IPS-NIHi7 (cell line): ENCODE results near the gene PLGRKT.
"Not testable (repeated sequence)": the region's sequence is repeated elsewhere in the genome, so short reads cannot be mapped to it uniquely, and the experiment has no call there.

Source experiments
- DNase-seq: peaks from one replicate; pipeline ENCODE4 v3.0.0; 2012; ENCODE audit warnings: mixed read lengths; ENCODE audit errors: extremely low spot score

PLGRKT gene

DNA sequence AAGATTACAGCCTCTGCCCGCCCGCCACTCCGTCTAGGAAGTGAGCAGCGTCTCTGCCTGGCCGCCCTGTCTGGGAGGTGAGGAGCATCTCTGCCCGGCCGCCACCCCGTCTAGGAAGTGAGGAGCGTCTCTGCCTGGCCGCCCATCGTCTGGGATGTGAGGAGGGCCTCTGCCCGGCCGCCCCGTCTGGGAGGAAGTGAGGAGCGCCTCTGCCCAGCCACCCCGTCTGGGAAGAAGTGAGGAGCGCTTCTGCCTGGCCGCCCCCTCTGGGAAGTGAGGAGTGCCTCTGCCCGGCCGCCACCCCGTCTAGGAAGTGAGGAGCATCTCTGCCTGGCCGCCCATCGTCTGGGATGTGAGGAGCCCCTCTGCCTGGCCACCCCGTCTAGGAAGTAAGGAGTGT is 4.8 kb downstream of the PLGRKT start:
- not testable (repeated sequence) for DNase-seq

DNA sequence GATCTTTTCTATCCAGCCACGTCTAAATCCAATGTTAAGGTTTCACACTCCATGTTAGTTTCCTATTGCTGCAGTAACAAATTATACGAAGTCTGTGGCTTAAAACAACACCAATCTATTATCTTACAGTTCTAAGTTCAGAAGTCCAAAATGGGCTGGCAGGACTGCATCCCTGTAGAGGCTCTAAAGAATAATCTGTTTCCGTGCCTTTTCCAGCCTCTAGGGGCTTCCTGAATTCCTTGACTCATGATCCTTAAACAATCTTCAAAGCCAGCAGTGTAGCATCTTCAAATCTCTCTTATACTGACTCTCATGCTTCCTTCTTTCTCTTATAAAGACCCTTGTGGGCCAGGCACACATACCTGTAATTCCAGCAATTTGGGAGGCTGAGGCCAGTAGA is 6.8 kb downstream of the PLGRKT start:
- no peak for DNase-seq

- no peak for DNase-seq
Observed at GRCh38 chr9:5429873-5430564, 7.7 kb downstream of the PLGRKT start.

- no peak for DNase-seq
Observed at GRCh38 chr9:5428794-5429528, 8.8 kb downstream of the PLGRKT start.

GRCh38 chr9:5428172-5428571 is 9.6 kb downstream of the PLGRKT start:
- no peak for DNase-seq

DNA sequence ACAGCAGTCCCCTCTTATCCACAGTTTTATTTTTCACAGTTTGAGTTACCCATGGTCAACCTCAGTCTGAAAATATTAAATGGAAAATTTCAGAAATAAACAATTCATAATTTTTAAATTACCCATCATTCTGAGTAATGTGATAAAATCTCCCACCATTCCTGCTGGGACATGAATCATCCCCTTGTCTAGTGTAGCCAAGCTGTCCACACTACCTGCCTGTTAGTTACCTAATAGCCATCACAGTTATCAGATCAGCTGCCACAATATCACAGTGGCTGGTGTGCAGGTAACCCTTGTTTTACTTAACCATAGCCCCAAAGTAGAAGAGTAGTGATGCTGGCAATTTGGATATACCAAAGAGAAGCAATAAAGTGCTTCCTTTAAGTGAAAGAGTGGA is 10.7 kb downstream of the PLGRKT start:
- no peak for DNase-seq

DNA sequence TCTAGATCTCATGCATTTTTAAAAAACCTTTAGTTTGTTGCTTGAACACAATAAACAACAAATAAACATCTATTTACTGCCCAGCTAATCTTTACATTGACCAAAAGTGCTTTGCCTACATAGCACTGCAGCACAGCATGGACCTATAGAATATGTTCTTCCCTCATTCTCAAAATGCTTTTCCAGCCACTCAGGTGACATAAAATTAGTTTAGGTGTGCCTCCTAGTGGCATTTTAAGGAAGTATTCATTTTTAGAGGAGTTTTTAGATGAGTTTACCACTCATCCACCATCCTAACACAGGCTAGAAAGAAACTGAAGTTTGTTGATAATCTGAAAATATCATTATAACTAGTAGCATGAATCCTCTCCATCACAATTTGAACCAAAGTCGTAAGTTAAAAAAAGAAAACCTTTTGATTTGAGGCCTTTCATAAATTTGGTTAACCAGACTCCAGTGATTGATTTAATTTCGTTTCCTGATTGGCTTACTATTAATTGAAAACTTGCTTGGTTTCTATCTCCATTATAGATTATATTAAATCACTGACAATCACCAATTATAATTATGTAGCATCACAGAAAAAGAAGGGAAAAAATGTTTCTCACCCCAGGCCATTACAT is 12.6 kb downstream of the PLGRKT start:
- peak; percentile 35 for DNase-seq

GRCh38 chr9:5422276-5422675 is 15.4 kb downstream of the PLGRKT start:
- no peak for DNase-seq

DNA sequence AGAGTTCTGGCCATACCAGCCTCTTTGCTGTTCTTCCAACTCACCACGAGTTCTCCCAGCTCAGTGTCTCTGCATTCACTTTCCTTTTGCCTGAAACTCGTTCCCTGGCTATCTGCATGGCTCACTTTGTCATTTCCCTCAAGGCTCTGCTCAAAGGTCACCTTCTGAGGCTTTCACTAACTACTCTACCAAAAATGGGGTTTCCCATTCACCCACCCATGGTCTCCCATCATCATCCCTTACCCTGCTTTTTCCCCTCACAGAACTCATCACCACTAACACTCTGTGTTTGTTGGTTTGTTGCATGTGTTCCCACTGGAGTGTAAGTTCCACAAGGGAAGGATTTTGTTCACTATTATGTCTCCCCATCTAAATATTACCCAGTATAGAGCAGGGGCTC is 16.6 kb downstream of the PLGRKT start:
- DNase-seq = no peak

DNA sequence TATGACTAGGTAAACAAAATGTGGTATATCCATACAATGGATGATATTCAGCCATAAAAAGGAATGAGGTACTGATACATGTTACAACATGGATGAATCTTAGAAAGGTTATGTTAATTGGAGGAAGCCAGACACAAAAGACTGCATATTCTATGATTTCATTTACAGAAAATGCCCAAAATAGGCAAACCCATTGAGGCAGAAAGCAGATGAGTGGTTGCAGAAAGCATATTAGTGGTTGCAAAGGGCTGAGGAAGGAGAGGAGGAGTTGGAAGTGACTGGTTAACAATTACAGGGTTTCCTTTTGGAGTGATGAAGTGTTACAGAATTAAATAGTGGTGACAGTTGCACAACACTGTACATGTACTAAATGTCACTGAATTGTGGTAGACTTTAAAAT is 17.7 kb downstream of the PLGRKT start:
- no peak for DNase-seq

DNA sequence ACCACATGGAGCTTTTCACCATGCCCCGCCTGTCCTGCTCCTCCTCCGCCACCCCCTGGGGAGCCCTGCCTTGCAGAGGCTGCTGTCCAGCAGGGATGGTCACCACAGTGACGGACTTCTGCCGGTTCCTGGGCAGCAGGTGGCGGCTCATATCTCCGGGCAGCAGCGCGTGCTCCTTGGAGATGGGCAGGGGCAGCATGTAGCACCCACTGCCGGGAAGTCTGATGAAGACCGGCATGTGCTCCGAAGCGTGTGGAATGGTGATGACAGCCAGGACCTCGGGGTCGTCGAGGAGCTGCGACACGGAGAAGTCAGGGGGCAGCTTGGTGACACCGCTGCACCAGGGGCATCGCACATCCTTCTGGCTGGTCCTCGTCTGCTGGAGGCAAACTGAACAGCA is 19.2 kb downstream of the PLGRKT start:
- DNase-seq = no peak

DNA sequence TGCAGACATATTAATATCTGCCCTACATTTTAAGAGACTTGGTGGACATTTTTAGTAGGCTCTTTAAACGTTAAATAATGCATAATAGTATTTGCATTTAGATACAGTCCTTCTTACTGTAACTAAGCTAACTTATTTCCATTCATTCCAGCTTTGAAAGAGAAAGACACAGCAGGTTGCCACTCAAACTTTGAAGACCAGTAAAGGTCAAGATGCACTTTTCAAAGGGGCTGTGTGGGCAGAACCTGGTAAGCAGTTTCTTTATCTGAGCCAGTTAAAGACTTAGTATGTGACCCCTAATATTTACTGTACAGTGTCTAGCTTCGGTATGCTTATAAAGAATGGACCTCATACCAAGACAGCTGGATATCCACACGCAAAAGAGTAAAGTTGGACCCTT is 20.8 kb downstream of the PLGRKT start:
- DNase-seq = no peak

- DNase-seq = no peak
Observed at GRCh38 chr9:5408596-5408995, 29.1 kb downstream of the PLGRKT start.

DNA sequence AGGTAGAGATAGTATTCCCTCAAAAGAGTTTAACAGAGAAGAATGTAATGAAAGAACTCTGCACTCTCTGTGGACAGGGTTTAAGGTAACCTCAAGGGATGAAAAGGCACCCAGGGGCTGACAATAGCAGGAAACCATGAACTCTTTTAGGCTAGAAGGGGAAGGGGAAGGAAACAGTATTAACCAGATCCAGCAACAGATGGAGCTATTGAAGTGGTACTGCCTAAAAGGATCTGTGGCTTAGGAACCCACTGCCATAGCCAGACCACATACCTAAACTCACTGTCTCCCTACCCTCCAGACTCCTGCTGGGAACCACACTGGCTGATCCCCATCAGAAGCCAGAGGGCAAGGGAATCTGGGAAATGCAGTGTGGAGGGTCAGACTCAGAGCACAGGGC is 35.5 kb downstream of the PLGRKT start:
- DNase-seq = no peak

DNA sequence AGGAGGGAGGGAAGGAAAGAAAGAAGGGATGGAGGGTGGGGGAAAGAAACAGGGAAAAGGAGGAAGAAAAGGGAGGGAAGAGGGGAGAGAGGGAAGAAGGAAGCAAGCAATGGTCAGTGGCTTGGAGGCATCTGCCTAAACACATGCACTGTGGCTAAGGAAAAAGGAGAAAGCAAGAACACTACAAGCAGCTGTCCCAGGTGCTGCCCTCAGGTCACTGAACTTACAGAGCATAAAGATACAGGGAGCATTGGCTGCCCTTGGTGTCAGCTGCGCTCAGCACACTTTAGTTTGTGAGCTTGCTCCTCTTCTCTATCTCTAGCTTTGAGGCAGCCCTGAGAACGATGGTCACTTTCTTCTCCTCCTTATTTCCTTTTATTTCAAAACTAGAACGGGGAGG is 40.2 kb downstream of the PLGRKT start:
- not testable (repeated sequence) for DNase-seq

DNA sequence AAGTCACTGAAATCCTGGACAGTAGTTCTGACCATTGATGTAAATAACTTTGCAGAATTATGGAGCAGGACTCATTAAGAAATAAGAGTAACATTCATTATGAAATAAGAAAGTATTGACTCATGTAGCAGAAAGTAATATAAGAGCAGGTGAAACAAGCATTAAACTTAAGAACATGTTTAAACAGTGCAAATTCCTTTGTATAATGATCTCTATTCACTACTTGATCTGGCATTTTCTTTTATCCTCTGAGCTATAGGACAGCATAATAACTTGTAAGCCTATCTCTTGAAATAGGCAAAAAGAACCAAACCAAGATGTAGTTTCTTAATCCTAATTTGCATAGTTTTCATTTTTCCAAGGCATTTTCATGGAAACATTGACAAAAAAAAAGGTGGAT is 42.3 kb downstream of the PLGRKT start:
- DNase-seq = no peak

- not testable (repeated sequence) for DNase-seq
Observed at GRCh38 chr9:5393976-5394375, 43.7 kb downstream of the PLGRKT start.

- no peak for DNase-seq
Observed at GRCh38 chr9:5393497-5393896, 44.2 kb downstream of the PLGRKT start.

DNA sequence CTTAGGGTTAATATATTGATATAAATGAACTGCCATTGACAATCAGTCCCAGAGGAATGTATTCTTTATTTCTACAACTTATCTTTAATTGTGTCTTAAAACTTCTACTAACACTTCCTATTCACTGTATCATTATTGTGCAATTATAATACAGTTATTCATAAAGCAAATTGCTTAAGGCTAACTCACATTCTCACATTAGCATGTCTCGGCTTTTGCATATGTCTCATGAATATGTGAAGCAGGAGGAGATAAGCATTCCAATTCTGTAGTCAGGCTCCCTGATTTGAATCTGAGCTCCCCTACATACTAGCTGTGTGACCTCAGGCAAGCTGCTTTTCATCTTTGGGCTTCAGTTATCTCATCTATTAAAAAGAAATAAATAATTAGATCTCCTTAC is 45.4 kb downstream of the PLGRKT start:
- no peak for DNase-seq

- no peak for DNase-seq
Observed at GRCh38 chr9:5389109-5389732, 48.5 kb downstream of the PLGRKT start.

DNA sequence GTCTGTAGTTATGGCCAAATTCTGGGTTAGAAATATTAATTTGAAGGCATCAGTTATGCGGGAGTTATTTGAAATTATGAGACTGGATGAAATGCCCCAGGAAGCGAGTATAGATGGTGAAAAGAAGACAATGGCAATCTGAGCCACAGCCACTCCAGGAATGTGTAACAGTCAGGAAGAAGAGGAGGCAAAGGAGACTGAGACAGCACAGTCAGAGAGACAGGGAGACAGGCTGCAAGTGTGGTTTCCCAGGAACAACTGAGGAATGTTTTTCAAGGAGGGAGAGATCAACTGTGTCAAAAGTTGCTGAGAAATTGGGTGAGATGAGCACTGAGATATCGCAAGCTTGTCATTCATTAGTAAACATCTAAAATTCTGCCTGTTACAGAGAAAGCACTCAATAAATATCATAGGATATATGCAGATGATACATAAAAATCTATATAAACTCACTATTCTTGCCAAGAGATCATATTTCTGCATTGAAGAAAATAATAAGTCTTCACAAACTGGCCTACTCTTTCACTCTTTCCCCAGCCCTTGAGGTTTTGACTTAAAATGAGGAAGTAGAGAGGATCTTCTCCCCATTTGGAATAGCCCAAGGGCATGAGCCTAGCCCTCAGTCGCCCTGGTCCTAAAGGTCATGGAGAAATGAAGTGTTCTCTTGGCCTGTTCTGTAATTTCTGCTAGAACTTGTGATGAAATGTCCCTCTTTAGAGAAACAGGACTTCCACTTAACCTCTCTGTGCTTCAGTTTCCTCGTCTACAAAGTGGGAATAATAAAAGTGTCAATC is 49.5 kb downstream of the PLGRKT start:
- DNase-seq = no peak

- no peak for DNase-seq
Observed at GRCh38 chr9:5384436-5384835, 53.3 kb downstream of the PLGRKT start.
